HG03103 (cell line): ENCODE results near the gene HOXB7.

ENCODE experiments used
- ATAC-seq: cut with Tn5 transposase; IDR thresholded peaks from one replicate; pipeline ENCODE4 v1.9.1; 2021; ENCODE audit warnings: low read depth; ENCODE audit not compliant: unreplicated experiment

The HOXB7 gene

DNA sequence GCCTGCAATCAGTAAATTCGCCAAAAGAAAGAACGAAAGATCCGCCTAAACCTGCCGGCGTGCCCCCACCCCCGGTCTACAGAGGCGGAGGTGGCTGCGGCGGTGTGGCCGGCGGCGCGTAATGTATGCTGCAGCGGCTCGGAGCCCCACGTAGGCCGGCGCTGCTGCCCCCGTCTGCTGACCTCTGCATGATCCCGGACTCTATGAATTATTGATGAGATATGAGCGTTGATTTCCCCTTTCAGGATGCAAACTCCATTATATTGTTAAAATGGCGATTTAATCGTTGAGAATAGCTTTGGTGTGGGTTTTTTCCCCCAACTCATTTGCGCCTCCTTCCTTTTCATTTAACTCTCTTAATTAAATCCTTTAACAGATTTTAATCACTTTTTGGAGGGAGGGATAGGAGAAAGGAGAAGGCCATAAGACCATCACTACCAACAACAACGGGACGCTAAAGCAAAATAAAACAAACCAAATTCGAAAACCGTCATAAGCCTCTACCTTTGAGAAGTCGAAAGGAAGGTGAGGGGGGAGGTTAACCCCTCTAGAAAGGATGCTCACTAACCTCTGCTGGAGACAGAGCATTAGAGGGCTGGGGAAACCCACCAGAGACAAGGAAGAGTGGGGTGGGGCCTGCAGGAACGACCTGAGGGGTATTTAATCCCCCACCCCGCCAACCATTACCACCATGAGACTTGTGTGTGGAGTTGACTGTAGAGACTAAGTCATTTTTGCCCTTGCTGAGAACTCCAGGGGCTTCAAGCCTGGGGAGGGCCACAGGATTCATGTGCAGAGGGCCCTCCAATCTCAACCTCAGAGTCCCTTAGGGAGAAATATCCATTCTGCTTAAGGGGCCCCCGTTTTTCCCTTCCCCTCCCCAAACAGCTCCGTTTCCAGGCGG, 24.2 kb downstream of the HOXB7 start:
- no peak for ATAC-seq

DNA sequence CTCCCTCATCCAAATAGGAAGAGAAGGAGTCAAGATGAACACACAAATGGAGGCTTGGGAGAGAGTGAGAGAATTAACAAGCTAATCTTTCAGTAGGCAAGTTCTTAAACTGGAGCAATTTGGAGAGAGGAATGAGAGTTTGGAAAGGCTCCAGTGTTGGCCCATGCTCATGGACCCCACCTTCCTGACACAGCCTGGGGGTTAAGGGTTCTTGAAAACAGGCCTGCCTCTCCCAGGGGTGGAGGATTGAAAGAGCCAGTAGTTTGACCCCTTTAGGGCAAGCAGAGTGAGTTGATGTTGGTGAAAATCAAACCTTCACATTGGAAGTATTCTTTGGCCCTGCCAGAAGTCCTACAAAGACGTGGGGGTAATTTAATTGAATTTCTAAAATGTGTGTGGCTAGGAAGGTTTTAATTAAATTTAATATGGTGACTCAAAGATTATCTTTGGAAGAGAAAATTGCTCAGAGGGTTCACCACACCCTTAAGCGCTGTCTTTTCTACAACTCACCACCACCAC, 26.5 kb downstream of the HOXB7 start:
- no peak for ATAC-seq

- no peak for ATAC-seq
Measured at GRCh38 chr17:48583708-48584222, 27.1 kb downstream of the HOXB7 start.

DNA sequence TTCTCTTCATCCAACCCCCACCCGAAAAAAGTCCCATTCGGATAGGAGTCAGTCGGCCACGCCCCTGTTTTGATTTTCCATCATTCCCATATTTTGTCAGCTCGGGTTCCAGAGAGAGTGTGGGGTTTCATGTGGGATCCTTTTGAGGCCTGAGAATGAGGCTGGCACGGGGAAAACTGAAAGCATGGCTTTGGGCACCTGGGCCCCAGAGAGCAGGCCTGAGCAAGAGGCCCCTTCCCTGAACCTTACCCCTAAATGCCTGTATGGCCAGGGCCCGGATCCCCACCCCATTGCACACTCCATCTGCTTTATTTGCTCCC, 28.1 kb downstream of the HOXB7 start:
- ATAC-seq: no peak

GRCh38 chr17:48579760-48580554, 30.9 kb downstream of the HOXB7 start:
- no peak for ATAC-seq

GRCh38 chr17:48579471-48579759, 31.4 kb downstream of the HOXB7 start:
- no peak for ATAC-seq

GRCh38 chr17:48578616-48579470, 32.0 kb downstream of the HOXB7 start:
- no peak for ATAC-seq

DNA sequence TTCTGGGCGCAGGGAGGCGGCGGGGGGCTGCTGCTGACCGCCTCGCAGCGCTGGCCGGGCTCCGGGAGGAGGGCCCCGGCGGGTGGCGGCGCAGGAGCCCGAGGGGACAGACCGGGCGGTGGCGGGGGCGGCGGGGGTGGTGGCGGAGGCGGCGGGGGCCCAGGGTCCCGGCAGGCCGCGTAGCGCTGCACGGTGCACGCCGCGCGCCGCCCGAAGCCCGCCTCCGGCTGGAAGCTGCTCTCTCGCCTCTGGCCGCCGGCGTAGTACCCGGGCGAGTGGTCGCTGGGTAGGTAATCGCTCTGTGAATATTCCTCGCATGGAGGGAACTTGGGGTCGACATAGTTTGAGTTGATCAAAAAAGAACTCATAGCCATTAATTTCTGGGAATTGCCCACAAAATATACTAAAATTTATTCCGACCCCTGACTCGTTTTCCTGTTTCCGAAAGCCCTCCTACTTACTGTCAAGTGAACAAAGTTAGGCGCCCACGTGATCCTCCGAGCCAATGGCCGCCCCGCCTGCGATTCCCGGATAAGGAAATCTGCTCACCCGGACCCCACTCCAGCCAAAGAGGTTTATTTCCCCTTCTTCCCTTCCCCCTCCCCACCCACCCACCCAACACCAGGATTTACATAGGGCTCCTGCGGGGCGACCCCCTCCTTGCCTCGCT, 32.7 kb downstream of the HOXB7 start, which contains the start of gene HOXB4:
TSS of gene HOXB4 (minus strand) at position 405 of the 670 bp plus-strand sequence. CDS start at position 374, 31 bp downstream.
- no peak for ATAC-seq

GRCh38 chr17:48577330-48577945, 33.4 kb downstream of the HOXB7 start:
- ATAC-seq: no peak

DNA sequence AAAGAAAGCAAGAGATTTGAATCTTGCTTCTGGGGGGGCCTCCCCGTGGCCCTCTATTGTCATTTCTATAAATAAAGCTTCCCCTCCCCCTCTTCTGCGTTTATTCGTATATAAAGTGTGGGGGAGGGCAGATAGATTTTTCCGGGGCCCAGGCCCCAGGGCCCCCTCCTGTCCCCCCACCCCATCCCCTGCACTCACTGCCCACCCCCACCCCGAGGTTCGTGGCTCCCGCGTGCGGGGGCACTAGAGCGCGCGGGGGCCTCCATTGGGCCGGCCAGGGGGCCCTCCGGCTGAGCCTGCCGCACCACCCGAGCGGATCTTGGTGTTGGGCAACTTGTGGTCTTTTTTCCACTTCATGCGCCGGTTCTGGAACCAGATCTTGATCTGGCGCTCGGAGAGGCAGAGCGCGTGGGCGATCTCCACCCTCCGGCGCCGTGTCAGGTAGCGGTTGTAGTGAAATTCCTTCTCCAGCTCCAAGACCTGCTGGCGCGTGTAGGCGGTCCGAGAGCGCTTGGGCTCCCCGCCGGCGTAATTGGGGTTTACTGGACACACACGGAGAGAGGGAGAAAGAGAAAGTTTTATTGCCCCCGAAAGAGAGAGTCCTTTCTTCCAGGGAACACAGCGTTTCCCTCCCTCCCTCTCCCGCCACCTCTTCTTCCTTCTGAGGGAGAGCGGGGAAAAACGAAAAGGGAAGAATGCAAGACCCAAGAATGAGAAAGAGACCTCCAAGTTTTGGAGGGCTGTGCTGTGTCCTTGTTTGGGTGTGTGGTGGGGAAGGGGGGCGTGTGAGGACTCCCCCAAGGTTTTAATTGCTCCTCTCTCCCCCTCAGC, 34.1 kb downstream of the HOXB7 start:
- no peak for ATAC-seq

- ATAC-seq: no peak
Measured at GRCh38 chr17:48575673-48576478, 34.9 kb downstream of the HOXB7 start.

DNA sequence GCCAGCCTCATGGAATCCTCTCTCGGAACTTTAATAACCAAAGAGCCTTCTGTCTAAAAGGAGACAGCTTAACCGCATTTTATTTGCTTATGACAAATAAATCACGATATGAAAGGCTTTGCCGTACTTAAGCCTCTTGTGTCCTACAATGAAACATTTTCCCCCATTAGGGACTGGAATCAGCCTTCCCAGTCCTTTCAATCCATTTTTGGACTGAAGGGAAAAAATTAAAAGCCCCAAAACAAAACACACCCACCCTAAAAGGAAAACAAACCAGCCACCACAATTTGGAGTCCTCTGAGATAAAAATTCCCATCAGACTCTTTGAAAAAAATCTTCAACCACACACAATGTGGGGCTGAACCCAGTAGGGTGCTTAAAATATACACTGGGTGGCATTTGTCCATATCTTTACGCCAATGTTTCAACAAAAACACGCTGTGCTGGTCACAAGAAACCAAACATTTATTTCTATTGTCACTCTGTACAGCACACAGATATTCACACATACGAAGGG, 35.7 kb downstream of the HOXB7 start:
- no peak for ATAC-seq

DNA sequence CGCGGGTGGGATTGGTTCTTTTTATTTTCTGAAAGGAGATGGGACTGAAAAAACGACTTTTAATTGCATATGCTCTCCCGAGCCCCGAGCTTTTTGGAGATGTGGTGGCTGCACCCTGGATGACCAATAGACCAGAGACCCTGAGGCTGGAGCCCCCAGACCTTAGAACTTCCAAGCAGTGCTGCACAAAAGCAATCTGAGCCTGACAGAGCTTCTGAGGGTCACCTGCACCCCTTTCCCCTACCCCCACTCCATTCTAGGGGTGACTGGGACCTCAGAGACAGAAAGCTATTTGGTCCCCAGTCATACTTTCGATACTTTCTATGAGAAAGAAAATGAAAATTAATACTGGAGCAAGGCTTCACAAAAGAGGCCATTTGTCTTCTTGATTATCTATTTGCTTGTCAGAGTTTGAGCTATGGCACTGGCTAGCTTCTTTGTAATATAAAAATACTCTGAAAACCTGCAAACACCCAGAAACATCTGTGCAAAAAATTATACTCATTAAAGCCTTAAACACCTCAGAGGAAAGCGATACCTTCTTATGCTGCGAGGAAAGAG, 36.2 kb downstream of the HOXB7 start:
- ATAC-seq: no peak

DNA sequence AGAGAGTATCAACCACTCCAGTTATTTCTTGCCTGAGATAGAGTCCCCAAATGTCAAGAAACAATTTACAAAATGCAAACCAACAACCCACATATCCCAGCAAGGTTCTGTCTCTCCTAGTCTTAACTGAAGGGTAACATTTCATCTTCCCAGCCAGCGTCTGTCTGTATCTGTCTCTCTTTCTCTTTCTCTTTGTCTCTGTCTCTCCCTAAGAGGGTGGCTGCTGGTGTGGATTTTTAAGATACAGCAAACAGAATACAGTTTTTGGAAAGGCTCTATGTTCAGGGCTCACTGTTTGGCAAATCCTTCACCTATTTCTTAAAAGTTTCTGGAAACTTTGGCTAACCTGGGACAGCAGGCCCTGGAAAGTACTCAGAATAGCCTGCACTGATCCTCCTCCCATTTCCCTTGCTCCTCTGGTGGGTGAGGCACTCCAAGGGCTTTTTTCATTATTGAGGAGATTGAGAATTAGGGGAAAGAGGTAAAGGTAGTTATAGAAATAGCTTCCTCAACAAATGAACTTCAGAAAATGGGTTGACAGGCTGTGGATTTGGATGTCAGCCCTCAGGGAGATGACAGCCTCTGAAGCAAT, 38.9 kb downstream of the HOXB7 start:
- ATAC-seq: no peak

DNA sequence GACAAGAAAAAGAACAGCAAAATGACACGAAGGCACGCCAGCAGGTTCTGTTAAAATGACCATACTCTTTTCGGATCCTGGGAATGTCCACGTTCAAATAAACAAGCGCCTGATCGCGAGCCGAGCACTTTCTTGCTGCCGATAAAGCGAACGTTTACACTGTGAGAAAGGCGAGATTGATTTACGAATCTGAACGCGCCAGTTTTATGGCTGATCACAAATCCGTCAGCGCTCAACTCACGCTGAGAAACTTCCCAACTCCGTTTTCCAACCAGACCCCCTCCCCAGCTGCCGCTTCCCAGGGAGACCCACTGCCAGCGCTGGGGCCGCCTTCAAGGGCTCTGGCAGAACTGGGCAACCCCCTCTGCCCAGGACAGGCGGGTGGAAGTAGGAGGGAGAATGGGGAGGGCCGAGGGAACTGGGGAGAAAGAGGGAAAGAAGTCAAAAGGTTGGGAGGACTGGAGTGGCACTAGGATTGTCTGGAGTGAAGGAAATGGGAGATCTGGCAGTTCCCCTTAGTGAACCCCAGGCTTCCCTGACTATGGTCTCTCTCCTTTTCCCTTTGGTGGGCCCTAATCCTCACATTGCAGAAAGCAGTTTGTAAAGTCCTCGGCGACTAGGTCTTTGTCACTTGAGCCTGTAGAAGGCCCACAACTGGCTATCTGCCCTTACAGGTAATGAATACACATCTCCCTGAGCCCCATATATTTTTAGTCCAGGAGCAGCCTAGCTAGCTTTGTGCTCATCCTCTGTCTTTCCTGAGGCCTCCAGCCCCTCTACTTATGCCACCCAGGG, 39.6 kb downstream of the HOXB7 start:
- no peak for ATAC-seq

GRCh38 chr17:48570325-48571023, 40.3 kb downstream of the HOXB7 start:
- no peak for ATAC-seq
